ENCODE results near the gene HPGD. TPM values are rescaled to one million over a fixed set of nuclear protein-coding genes. Genes with fewer than 3 reads are reported as not detected.
A peak's percentile ranks its signal among the peaks of the same experiment; 100 is the strongest.

HPGD gene
- 2.4 TPM for total RNA-seq
- long read RNA-seq, result 0 reads

GRCh38 chr4:174522183-174523024 lies at the start of gene HPGD:
Gene HPGD, minus strand, starts transcription at chr4:174522488. Its CDS starts 37 bp downstream, at chr4:174522451.
- intact Hi-C loops (cut with DNase I), result no loop called here
- DNase-seq (ENCODE audit: low spot score), result peak; percentile 78

- DNase-seq (ENCODE audit: low spot score), result no peak
- intact Hi-C loops (cut with DNase I), result no loop called here
Measured at GRCh38 chr4:174564529-174564928, 42.2 kb upstream of the HPGD start.

- no peak for DNase-seq (ENCODE audit: low spot score)
- intact Hi-C loops (cut with DNase I), result no loop called here
Measured at GRCh38 chr4:174563399-174563798, 41.1 kb upstream of the HPGD start.

- DNase-seq (ENCODE audit: low spot score), result no peak
- intact Hi-C loops (cut with DNase I), result no loop called here
Measured at GRCh38 chr4:174561560-174561959, 39.3 kb upstream of the HPGD start.

- DNase-seq (ENCODE audit: low spot score), result no peak
- intact Hi-C loops (cut with DNase I), result no loop called here
Measured at GRCh38 chr4:174559894-174560293, 37.6 kb upstream of the HPGD start.

GRCh38 chr4:174555789-174556630 lies 33.7 kb upstream of the HPGD start:
- intact Hi-C loops (cut with DNase I), result no loop called here
- DNase-seq (ENCODE audit: low spot score), result no peak

- DNase-seq (ENCODE audit: low spot score), result no peak
Measured at GRCh38 chr4:174554231-174554728, 32.0 kb upstream of the HPGD start.

GRCh38 chr4:174553828-174554227 lies 31.5 kb upstream of the HPGD start:
- intact Hi-C loops (cut with DNase I), result no loop called here
- DNase-seq (ENCODE audit: low spot score), result no peak

More at GRCh38 chr4:174554231-174554728, 32.0 kb upstream of the HPGD start:
- intact Hi-C loops (cut with DNase I), result no loop called here

GRCh38 chr4:174553031-174553430 lies 30.7 kb upstream of the HPGD start:
- intact Hi-C loops (cut with DNase I), result no loop called here
- no peak for DNase-seq (ENCODE audit: low spot score)

GRCh38 chr4:174550541-174550940 lies 28.3 kb upstream of the HPGD start:
- DNase-seq (ENCODE audit: low spot score), result no peak
- intact Hi-C loops (cut with DNase I), result no loop called here

- no peak for DNase-seq (ENCODE audit: low spot score)
- intact Hi-C loops (cut with DNase I), result no loop called here
Measured at GRCh38 chr4:174549721-174550120, 27.4 kb upstream of the HPGD start.

GRCh38 chr4:174545268-174545667 lies 23.0 kb upstream of the HPGD start:
- intact Hi-C loops (cut with DNase I), result no loop called here
- no peak for DNase-seq (ENCODE audit: low spot score)

GRCh38 chr4:174544496-174544895 lies 22.2 kb upstream of the HPGD start:
- no peak for DNase-seq (ENCODE audit: low spot score)
- intact Hi-C loops (cut with DNase I), result no loop called here

GRCh38 chr4:174540175-174540574 lies 17.9 kb upstream of the HPGD start:
- intact Hi-C loops (cut with DNase I), result no loop called here
- DNase-seq (ENCODE audit: low spot score), result no peak

GRCh38 chr4:174539571-174539970 lies 17.3 kb upstream of the HPGD start:
- intact Hi-C loops (cut with DNase I), result no loop called here
- DNase-seq (ENCODE audit: low spot score), result no peak

- DNase-seq (ENCODE audit: low spot score), result no peak
- intact Hi-C loops (cut with DNase I), result no loop called here
Measured at GRCh38 chr4:174538876-174539250, 16.6 kb upstream of the HPGD start.

GRCh38 chr4:174538123-174538875 lies 16.0 kb upstream of the HPGD start:
- intact Hi-C loops (cut with DNase I), result no loop called here
- DNase-seq (ENCODE audit: low spot score), result no peak

GRCh38 chr4:174537634-174538033 lies 15.3 kb upstream of the HPGD start:
- intact Hi-C loops (cut with DNase I), result no loop called here
- DNase-seq (ENCODE audit: low spot score), result no peak

GRCh38 chr4:174534461-174534860 lies 12.2 kb upstream of the HPGD start:
- intact Hi-C loops (cut with DNase I), result no loop called here
- DNase-seq (ENCODE audit: low spot score), result no peak

- no peak for DNase-seq (ENCODE audit: low spot score)
- intact Hi-C loops (cut with DNase I), result no loop called here
Measured at GRCh38 chr4:174532445-174532844, 10.2 kb upstream of the HPGD start.

Data from cardiac septum (tissue), 1 donor.